ENCODE measurements around the gene ADGRV1.

- TF ChIP-seq CTCF (IDR thresholded peaks at IDR 0.05) (no peak), POLR2A (IDR thresholded peaks at IDR 0.05) (no peak)
Observed at GRCh38 chr5:90916947-90917800, 358.6 kb downstream of the ADGRV1 start.
